HepG2 (cell line): ENCODE data around the gene LRP10. TPM values are rescaled to one million over a fixed set of nuclear protein-coding genes. Genes with fewer than 3 reads are reported as not detected.

Experiments used
- AHDC1 ChIP-seq: sonication (generic); formaldehyde crosslinking; IDR thresholded peaks from 2 replicates; pipeline ENCODE4 v1.5.1; 2020; ENCODE audit warnings: mild to moderate bottlenecking, missing genetic modification reagents, borderline replicate concordance
- ATF6 ChIP-seq: sonication (generic); formaldehyde crosslinking; conservative IDR thresholded peaks from 2 replicates; pipeline ENCODE4 v1.4.0; 2020; ENCODE audit warnings: missing genetic modification reagents
- CBX2 ChIP-seq, 2 experiments: fragments of 200-600 bp in 1 of 2; sonication (generic); formaldehyde crosslinking in 1 of 2; IDR thresholded peaks; 2 replicates each; pipeline versions ENCODE4 v1.7.0 to v1.8.1; 2018 to 2022; ENCODE audit warnings: low read depth in 2 of 2, low read length in 1 of 2, mild to moderate bottlenecking in 1 of 2, missing genetic modification reagents in 1 of 2
- CEBPB ChIP-seq: IDR thresholded peaks from 2 replicates; pipeline ENCODE4 v1.6.1; 2011; ENCODE audit warnings: low read depth, low read length, improper control_type of control experiment, borderline replicate concordance
- FOXA1 ChIP-seq, 2 experiments: fragments of 450-650 bp in 1 of 2; sonication (generic) in 1 of 2; formaldehyde crosslinking in 1 of 2; IDR thresholded peaks; 2 replicates each; pipeline versions ENCODE4 v1.4.0 to v1.6.1; 2016 to 2020; ENCODE audit warnings: missing genetic modification reagents in 1 of 2
- HIC2 ChIP-seq: sonication (generic); formaldehyde crosslinking; IDR thresholded peaks from 2 replicates; pipeline ENCODE4 v1.9.0; 2022; ENCODE audit warnings: low read depth, missing genetic modification reagents
- HMG20A ChIP-seq: IDR thresholded peaks from 2 replicates; pipeline ENCODE4 v1.6.1; 2016; ENCODE audit warnings: borderline replicate concordance
- KLF15 ChIP-seq: sonication (generic); formaldehyde crosslinking; IDR thresholded peaks from 2 replicates; pipeline ENCODE4 v1.8.1; 2023; ENCODE audit warnings: borderline replicate concordance, mild to moderate bottlenecking, inconsistent platforms, missing genetic modification reagents, mixed read lengths
- NFYC ChIP-seq: IDR thresholded peaks from 2 replicates; pipeline ENCODE4 v1.6.1; 2016; ENCODE audit warnings: missing genetic modification reagents, missing compliant biosample characterization
- NR2F2 ChIP-seq: IDR thresholded peaks from 2 replicates; pipeline ENCODE4 v1.6.1; 2012; ENCODE audit warnings: low read depth, inconsistent platforms, borderline replicate concordance
- NR3C1 ChIP-seq: sonication (generic); formaldehyde crosslinking; IDR thresholded peaks from 2 replicates; pipeline ENCODE4 v1.4.0; 2020; ENCODE audit warnings: missing genetic modification reagents
- PHB2 ChIP-seq: fragments of 450-650 bp; IDR thresholded peaks from 2 replicates; pipeline ENCODE4 v1.6.1; 2018; ENCODE audit not compliant: partially characterized antibody
- SALL1 ChIP-seq: sonication (generic); formaldehyde crosslinking; IDR thresholded peaks from 2 replicates; pipeline ENCODE4 v1.8.0; 2022; ENCODE audit warnings: mild to moderate bottlenecking, missing genetic modification reagents
- SMAD3 ChIP-seq: sonication (generic); formaldehyde crosslinking; IDR thresholded peaks from 2 replicates; pipeline ENCODE4 v1.4.0; 2020; ENCODE audit warnings: missing genetic modification reagents
- TCF12 ChIP-seq, 2 experiments: fragments of 450-650 bp in 1 of 2; sonication (generic) in 1 of 2; formaldehyde crosslinking in 1 of 2; IDR thresholded peaks; 2 replicates each; pipeline versions ENCODE4 v1.6.1 to v1.8.0; 2017 to 2022; ENCODE audit warnings: antibody characterized with exemption in 1 of 2, mild to moderate bottlenecking in 1 of 2, missing genetic modification reagents in 1 of 2, moderate library complexity in 1 of 2
- ZFP36 ChIP-seq: fragments of 150-350 bp; IDR thresholded peaks from 2 replicates; pipeline ENCODE4 v1.6.1; 2018; ENCODE audit warnings: borderline replicate concordance, low read length, low read depth; ENCODE audit not compliant: partially characterized antibody
- ZNF3 ChIP-seq: IDR thresholded peaks from 2 replicates; pipeline ENCODE4 v1.7.0; 2017; ENCODE audit warnings: inconsistent platforms
- ZNF333 ChIP-seq: sonication (generic); formaldehyde crosslinking; IDR thresholded peaks from 2 replicates; pipeline ENCODE4 v1.4.0; 2020; ENCODE audit warnings: mild to moderate bottlenecking, missing genetic modification reagents, borderline replicate concordance
- ZNF616 ChIP-seq: sonication (generic); formaldehyde crosslinking; IDR thresholded peaks from 2 replicates; pipeline ENCODE4 v1.5.0; 2020; ENCODE audit warnings: low read depth, mild to moderate bottlenecking, missing genetic modification reagents
- polyA plus RNA-seq, 8 experiments: library from polyadenylated mRNA; depleted of rRNA in 3 of 8; stranded (reverse) in 7 of 8; unstranded in 1 of 8; fragments of >200 nt; fragmentation: Illumina TruSeq in 4 of 8; extraction: Trizol in 4 of 8; gene quantifications; 2 replicates each; pipeline versions ENCODE4 v1.2.1 to v1.2.3, GENCODE V29; 2011 to 2016; ENCODE audit warnings: low read depth in 4 of 8, missing spikeins in 1 of 8, mixed read lengths in 1 of 8; ENCODE audit not compliant: insufficient read depth in 1 of 8
- total RNA-seq, 5 experiments: library from RNA; depleted of rRNA; stranded (reverse); fragments of >200 nt; fragmentation: Illumina TruSeq; extraction: Trizol; gene quantifications; 2 replicates each; pipeline ENCODE4 v1.2.3, GENCODE V29; 2016; ENCODE audit warnings: low read depth in 1 of 5

LRP10 gene
- total and polyA plus RNA-seq, 2 of the 13 experiments (the other 11 are each of a cell fraction or from before 2014, with no cell fraction given) = 16.9 to 45.2 TPM

GRCh38 chr14:22829661-22830442 lies 41.7 kb upstream of the LRP10 start, which contains the start of gene MRPL52 (continued):
- 0 out of 2 replicates have a peak, but pooled peaks have one; percentile 5 for TF ChIP-seq ATF6 (CRISPR knock-in tag)
- TF ChIP-seq PHB2 = no peak
- TF ChIP-seq CBX2 (IDR thresholded peaks at IDR 0.05; ENCODE audit: low read depth, low read length) = no peak; the same call in 1 of the 2 replicates
- 0 out of 2 replicates have a peak, but pooled peaks have one; percentile 63 for TF ChIP-seq CBX2 (CRISPR knock-in tag; IDR thresholded peaks at IDR 0.05; ENCODE audit: low read depth)
- TF ChIP-seq ZNF333 = no peak; the same call in 1 of the 2 replicates
- peak; percentile 84; the same call in 1 of the 2 replicates for TF ChIP-seq SALL1 (CRISPR knock-in tag)
- TF ChIP-seq AHDC1 (CRISPR knock-in tag) = no peak
- TF ChIP-seq NR3C1 (CRISPR knock-in tag) = no peak
- TF ChIP-seq ZNF616 = peak; percentile 84
- peak; percentile 53; the same call in 1 of the 2 replicates for TF ChIP-seq NR2F2
- TF ChIP-seq HIC2 (CRISPR knock-in tag) = peak; percentile 32; the same call in 1 of the 2 replicates
- no peak for TF ChIP-seq TCF12 (IDR thresholded peaks at IDR 0.05)
- TF ChIP-seq TCF12 (CRISPR knock-in tag; IDR thresholded peaks at IDR 0.05) = no peak; the same call in 1 of the 2 replicates
- no peak; the same call in 1 of the 2 replicates for TF ChIP-seq KLF15 (CRISPR knock-in tag)
- no peak for TF ChIP-seq NFYC
- no peak for TF ChIP-seq ZFP36
- TF ChIP-seq ZNF3 = no peak
- no peak for TF ChIP-seq HMG20A (CRISPR knock-in tag)
- TF ChIP-seq SMAD3 (CRISPR knock-in tag) = peak; percentile 90
- no peak for TF ChIP-seq FOXA1 (IDR thresholded peaks at IDR 0.05)
- no peak; the same call in 1 of the 2 replicates for TF ChIP-seq FOXA1 (CRISPR knock-in tag; IDR thresholded peaks at IDR 0.05)
- TF ChIP-seq CEBPB = no peak
